Frontal cortex (tissue), 4 donors: Measurements from ENCODE around the gene TMEM145. TPM values are rescaled to one million over a fixed set of nuclear protein-coding genes. Genes with fewer than 3 reads are reported as not detected.

Experiments
- DNase-seq, 2 donors: peaks; one replicate each; pipeline ENCODE4 v3.0.0; 2012; ENCODE audit warnings: low spot score in 2 of 2
- FAIRE-seq: peaks from 2 replicates; lab custom pipeline; 2012; peaks lifted over from hg19 to GRCh38; lab: Jason Lieb, UNC
- total RNA-seq: library from RNA; depleted of rRNA; stranded (reverse); fragments of >200 nt; gene quantifications from one replicate; pipeline ENCODE4 v1.2.3, GENCODE V29; 2014
- donor health status: control.
- donor health status: control.
- donor health status: control.

The TMEM145 gene
- total RNA-seq, 1 donor from 2014 or later, result 35.1 TPM

DNA sequence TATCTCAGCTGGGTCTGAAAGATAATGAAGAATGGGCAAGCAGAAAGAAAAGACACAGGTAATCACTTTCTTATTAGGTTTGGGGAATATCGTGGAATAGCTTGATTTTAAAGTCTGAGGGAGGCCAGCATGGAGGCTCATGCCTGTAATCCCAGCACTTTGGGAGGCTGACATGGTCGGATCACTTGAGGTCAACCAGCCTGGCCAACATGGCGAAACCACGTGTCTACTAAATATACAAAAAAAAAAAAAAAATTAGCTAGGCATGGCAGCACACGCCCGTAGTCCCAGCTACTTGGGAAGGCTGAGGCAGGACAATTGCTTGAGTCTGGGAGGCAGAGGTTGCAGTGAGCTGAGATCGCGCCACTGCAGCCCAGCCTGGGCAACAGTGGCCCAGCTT, 9.2 kb upstream of the TMEM145 start:
- FAIRE-seq (no peak), DNase-seq (no peak)

DNA sequence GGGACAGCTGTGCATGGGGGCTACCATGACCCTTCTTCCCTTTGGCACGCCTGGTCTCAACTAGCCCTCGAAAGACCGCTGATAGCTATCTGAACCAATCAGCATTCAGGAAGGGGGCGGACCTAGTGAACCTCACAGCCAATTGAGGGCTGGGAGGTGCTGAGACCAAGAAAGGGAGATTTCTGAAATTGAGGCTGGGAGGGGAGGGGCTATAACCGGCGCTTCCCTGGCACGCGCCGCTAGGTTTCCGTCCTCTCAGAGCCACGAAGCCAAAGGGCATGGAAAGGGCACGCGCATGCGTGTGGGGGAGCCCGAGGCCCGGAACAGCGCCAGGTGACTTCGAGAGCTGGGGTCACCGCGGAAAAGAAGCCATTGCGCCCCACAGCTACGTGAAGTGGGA, 6.5 kb upstream of the TMEM145 start:
- DNase-seq (no peak), FAIRE-seq (no peak)

DNA sequence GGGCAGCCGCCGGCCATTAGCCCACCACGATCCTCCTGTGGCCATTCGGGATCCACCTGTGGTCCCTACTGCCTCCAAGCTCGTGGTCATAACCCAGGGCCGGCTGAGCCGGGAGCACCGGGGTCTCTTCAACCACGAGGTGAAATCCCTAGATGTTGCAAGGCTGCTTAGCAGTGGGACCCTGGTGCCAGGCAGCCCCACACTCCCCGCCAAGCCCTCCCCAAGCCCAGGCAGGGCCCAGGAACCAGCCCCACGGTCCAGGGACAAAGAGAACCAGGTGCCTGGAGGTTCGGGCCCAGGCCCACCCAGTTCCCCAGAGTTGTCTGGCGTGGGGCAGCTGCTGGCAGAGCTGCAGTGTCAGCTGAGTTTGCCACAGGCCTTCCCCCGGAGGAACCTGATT, 3.4 kb upstream of the TMEM145 start:
- DNase-seq, result no peak
- FAIRE-seq, result no peak

DNA sequence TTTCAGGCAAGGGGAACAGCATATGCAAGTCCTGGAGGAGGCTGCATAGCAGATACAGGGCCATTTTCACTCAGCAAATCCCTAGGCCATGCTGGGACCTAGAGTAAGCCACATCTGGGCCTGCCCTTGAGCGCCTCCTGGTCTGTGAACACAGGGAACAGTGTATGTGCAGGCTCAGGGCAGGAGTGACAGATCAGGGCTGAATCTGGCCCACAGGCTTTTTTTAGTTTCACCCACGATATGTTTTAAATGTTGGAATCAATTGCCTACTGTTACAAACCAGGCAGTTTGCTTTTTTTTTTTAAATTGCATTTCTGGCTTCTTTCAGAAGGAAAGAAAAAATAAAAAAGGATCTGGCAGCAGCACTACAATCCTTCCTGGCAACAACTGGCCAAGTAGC, 1.5 kb upstream of the TMEM145 start:
- no peak for FAIRE-seq

DNA sequence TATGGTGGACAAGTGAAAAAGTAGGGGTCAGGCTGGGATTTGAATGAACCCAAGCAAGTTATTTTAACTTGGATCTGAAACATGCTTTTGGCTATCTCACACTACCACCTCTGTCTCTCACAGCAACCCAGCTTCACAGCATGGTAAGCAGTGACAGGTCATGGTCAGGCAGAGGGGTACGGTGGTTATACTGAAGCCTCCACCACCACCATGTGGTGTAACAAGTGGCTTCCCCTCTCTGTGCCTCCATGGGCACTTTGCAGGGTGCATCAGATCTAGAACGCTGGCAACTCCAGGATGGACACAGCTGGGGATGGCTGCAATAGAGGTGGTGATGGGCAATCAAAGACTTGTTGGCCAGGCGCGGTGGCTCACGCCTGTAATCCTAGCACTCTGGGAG, 739 bp upstream of the TMEM145 start:
- no peak for FAIRE-seq
- no peak for DNase-seq

More for the DNA sequence above, 1.5 kb upstream of the TMEM145 start:
- DNase-seq, result no peak

DNA sequence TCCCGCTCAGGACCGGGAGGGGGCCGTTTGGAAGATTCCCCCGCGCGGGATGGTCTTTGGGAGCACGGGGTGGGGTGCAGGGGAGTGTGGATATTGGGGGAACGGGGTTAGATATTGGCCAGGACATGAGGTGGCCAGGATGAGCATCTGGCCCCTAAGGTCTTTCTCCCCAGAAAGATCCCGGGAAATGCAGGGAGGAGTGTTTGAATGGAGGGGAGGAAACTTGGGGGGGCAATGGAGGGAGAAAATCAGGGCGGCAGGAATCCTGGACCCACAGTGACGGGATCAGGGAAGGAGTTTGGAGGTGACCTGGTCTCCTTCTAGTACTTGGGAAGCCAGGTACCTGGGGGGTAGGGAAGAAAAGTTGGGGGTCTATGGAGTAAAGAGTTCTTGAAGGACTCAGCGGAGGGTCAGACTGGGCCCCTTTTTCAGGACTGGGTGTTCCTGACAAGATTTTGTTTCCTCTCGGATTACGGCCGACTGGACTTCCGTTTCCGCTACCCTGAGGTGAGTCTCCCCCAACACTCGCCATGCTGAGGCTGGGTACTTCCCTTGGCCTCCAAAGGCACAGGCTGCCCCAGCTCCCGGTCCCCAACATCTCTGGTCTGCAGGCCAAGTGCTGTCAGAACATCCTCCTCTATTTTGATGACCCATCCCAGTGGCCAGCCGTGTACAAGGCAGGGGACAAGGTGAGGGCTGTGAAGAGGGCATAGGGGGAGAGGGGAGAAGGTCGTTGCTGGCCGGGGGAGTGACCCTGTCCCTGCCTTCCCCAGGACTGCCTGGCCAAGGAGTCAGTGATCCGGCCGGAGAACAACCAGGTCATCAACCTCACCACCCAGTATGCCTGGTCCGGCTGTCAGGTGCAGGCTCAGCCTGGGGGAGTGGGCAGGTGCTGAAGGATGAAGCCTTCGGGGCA, 989 bp downstream of the TMEM145 start:
- DNase-seq (no peak), FAIRE-seq (no peak)

DNA sequence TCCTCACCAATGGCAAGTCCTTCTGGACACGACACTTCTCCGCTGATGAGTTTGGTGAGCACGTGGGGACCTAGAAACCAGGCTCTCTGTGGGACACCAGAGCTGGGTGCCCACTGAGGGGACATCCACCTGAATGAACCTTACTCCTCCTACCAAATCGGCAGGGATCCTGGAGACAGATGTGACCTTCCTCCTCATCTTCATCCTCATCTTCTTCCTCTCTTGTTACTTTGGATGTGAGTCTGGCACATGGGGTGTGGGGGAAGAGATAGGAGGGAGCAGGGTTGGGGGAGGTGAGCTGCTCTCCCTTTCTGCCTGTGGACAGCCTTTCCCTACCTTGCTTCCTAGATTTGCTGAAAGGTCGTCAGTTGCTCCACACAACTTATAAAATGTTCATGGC, 1.9 kb downstream of the TMEM145 start:
- no peak for FAIRE-seq
- no peak for DNase-seq

DNA sequence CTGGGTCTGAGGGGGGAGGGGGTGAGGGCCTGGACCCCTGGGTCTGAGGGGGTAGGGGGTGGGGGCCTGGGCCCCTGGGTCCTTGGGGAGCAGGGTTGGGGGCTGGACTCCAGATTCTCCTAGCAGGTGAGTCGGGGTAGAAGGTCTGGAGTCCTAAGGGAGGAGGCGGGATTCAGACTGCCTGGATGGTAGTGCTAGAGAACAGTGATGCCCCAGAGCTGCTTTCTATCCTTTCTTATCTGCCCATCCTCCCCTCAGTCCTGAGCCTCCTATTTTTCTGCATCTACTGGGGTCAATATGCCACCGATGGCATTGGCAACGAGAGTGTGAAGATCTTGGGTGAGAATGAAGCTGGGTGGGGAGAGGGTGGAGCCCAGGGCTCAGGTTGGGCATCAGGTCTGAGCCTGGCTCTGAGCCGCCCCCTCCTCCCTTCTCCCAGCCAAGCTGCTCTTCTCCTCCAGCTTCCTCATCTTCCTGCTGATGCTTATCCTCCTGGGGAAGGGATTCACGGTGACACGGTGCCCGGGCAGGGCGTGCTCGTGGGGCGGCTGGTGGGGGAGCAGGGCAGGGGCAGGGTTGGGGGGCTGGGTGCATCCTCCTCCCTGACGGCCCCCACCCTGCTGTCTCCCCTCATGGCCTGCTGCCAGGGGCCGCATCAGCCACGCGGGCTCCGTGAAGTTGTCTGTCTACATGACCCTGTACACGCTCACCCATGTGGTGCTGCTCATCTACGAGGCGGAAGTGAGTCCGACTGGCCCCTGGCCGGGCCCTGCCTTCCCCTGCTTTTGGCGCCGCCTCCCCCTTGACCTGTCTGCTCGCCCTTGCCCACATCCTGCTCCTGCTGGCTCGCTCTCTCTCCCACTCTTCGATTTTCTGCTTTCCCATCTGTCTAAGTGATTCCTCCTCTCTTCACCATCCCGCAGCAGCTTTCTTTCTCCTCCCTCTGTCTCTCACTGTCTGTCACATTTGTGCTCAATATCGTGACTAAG, 3.4 kb downstream of the TMEM145 start:
- FAIRE-seq (no peak), DNase-seq (no peak)

DNA sequence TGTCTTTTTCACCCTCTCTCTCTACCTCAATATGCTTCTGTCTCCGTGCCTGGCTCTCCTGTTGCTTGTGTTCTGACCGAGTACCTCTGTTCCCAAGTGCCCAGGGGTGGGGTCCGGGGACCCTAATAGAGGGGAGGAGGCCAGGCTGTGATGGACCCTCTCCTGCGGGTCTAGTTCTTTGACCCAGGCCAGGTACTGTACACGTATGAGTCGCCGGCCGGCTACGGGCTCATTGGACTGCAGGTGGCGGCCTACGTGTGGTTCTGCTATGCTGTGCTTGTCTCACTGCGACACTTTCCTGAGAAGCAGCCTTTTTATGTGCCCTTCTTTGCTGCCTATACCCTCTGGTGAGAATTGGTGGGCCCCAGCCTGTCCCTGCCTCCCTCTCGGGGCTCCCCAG, 4.4 kb downstream of the TMEM145 start:
- no peak for FAIRE-seq

DNA sequence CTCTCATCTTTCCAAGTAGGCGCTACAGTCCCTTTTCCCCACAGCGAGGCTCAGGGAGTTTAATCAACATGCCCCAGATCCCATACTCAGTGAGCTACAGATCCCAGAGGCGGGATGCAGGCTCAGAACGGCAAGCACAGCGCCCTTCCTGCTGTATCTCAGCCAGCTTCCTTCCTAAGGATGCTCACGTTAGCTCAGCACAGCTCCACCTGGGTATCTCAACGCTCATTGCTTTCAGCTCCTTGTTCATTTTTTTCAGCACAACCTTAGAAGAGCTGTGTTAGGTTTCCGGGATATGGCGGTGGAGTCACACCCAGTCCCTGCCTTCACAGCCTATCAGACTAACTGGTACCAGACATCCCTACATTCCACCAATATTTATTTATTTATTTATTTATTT, 9.2 kb downstream of the TMEM145 start:
- no peak for DNase-seq
- no peak for FAIRE-seq

More for the DNA sequence above, 4.4 kb downstream of the TMEM145 start:
- no peak for DNase-seq

DNA sequence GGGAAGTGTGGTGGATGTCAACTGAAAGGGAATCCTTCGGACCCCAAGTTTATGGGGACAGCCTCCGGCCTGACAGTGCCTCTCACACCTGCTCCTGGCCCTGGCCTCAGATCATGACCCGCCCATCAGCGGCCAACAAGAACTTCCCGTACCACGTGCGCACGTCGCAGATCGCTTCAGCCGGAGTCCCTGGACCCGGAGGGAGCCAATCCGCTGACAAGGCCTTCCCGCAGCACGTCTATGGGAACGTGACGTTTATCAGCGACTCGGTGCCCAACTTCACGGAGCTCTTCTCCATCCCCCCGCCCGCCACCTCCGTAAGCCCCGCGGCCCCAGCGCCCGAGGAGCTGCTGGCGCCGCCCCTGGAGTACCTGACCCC, 10.4 kb downstream of the TMEM145 start:
- FAIRE-seq (no peak), DNase-seq (no peak)

DNA sequence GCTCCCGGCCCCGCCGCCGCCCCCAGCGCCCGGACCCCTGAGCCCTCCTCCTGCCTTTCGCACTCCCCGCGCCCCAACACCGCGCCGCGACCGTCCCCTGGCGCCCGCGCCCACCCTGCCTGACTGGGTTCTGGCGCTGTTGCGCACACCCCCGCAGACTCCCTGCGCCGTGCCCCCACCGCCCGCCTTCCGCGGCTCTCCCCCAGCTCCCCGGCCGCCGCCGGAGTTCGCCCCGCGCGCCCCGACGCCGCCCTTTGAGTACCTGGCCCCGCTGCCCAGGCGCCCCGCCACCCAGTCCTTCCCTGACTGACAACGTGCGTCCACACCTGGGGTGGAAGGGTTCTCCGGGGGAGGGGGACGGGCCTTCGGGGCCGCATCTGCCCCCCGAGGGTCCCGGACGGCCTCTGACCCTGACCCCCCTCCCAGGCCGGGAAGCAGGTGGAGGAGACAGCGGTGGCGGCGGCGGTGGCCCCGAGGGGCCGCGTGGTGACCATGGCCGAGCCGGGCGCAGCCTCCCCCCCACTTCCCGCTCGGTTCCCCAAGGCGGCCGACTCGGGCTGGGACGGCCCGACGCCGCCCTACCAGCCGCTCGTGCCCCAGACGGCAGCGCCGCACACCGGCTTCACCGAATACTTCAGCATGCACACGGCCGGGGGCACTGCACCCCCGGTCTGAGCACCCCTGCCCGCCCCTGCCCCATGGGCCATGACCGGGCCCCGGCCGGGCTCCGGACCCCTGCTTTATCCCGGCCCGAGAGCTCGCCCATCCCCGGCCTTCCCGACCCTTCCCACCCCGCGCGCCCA, 10.9 kb downstream of the TMEM145 start:
- FAIRE-seq (no peak), DNase-seq (no peak)

DNA sequence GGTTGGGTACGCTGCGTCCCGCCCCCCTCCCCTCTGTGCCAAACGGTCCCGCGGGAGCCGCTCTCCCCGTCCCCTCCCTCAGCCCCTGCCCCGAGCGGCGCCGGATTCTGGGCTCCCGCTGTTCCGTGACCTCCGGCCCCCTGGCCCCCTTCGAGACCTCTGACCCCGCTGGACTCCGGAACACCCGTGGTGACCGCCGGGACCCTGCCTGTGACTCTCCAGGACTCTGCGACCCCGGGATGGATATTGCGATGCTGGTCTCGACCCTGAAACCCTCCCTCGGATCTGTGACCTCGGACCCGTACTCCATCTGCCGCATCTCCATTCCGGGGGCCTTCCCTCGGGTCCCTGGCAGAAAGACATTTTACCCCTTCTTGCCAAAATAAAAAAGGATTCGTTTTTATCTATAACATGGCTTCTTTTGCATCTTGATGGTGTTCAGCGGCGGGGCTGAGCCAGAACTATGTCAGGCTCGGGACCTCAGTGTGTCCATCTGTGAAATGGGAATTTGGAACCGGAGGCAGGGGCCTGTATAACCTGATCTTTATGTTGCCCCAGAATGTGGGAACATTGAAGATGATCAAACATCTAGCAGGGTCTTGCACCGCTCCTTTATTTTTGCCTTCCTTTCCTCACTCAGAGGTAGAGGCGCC, 11.7 kb downstream of the TMEM145 start:
- DNase-seq (no peak), FAIRE-seq (no peak)

DNA sequence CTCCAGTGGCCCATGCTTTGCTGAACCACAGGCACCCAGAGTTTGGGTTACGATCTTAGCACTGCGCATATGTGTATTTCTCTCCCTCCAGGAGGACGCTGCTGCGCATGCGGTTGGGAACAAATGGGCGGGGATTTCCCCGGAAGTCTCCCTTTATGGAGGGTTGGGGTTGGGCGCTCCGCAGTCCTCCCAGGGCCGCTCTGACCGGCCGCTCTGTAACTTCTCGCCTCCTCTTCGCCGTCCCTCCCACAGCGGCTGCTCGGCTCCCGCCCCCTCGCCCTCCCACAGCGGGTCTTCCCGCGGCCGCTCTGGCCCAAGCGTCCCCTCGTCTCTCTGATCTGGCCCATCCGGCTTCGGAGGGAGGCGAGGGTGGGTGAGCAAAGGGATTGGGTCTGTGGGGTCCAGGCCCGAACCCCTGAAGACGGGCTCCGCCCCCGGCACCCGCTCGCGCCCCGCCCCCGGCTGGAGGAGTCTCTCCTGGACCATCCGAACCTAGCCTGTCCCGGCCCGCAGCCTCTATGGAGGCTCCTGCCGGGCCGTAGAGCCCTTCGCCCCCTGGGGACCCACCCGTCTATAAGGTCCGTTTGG, 12.3 kb downstream of the TMEM145 start, which contains the start of gene MEGF8:
TSS of gene MEGF8 (plus strand) at position 328 of the 588 bp plus-strand sequence. CDS start 609 bp downstream, outside the sequence.
- DNase-seq, result peak; percentile 98 to 99
- peak; percentile 68 for FAIRE-seq

DNA sequence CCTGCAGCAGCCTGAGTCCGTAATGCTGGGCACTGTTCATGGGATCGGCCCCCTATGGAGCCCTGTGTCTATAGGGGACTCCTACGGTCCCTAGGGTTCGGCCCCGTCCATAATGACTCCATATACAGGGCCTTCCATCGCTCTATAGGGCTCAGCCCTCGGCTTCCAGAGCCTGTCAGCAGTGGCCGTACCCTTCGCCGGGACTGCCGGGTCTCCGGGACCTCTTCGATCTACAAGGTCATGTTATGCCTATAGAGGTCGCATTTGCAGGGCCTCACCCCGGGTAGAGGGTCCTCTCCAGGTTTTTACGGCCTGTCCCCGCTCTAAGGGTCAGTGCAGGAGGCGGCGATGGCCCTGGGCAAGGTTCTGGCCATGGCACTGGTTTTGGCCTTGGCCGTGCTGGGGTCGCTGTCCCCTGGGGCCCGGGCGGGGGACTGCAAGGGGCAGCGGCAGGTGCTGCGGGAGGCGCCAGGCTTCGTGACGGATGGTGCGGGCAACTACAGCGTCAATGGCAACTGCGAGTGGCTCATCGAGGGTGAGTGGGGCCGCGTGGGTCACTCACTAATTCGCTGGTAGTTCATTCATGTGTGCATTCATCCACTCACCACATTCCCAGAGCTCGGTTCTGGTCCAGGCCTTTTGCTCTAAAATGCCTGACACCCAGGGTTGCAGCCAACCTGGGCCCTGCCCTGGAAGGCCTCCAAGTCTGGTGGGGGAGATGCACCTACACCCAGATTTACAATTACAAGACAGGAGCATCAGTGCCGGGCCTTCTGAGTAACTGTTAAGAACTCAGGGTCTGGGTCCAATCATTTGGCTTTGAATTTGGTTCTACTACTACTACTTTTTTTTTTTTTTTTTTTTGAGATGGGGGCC, 13.0 kb downstream of the TMEM145 start:
- DNase-seq (no peak), FAIRE-seq (no peak)

DNA sequence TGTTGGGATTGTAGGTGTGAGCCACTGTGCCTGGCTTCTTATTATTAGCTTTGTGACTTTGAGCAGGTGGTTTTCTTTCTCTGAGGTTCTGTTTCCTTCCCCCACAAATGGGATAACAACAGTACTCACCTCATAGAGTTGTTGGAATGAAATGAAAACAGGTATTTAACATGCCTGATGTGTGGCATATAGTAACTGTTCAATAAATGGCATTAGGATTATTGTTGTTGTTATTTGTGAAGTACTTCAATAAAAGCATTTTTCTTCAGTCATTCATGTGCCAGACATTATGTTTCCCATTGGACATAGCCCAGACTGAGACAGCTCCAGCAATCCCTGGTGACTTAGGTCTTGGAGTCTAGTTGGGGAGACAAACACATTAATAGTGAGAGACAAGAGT, 13.9 kb downstream of the TMEM145 start:
- no peak for FAIRE-seq
- DNase-seq, result no peak

DNA sequence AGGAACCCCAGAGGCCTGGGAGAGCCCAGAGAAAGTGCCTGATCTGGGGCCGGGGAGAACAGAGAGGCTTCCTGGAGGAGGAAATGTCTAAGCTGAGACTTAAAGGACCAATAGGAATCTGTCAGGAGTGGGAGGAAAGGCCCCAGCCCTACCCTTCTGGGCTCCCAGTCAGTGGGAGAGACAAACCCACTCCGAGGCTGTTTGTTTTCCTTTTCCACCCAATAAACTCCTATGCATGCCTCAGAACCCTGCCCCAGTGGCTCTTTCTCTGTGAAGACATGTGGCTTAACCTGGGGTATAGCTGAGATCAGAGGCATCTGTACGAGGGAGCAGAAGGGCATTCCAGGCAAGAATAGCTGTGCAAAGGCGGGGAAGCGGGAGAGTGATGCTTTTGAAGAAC, 14.3 kb downstream of the TMEM145 start:
- FAIRE-seq (no peak), DNase-seq (no peak)

DNA sequence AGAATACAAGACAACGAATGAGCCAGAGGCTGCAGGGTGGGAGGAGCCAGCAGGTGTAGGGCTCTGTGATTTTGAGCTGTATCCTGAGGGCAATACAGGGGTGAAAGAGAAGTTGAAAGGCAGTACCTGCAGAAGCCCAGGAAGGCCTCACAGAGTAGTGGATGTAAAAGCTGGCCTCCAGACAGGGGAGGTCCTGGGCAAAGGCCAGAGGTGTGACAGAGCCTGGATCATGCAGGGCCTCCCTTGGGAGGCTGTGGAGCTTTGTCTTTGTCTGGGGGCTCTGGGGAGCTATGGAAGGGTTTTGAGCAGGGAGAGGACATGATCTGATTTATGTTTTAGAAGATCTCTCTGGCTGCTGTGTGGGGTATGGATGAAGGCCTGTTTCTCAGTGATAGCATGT, 15.0 kb downstream of the TMEM145 start:
- FAIRE-seq, result no peak
- DNase-seq, result no peak
